Prostate gland (tissue), 2 donors: ENCODE measurements around the gene PAX8.

ENCODE experiments used
- CTCF ChIP-seq, 4 experiments: fragments of 200-600 bp in 2 of 4; fragments of 450-650 bp in 2 of 4; sonication (generic) in 2 of 4; IDR thresholded peaks; 1 replicate in 3 of 4; 2 replicates in 1 of 4; pipeline ENCODE4 v1.5.1; 2016 to 2019; ENCODE audit warnings: antibody characterized with exemption in 4 of 4, mild to moderate bottlenecking in 2 of 4, moderate library complexity in 2 of 4
- POLR2A ChIP-seq: fragments of 450-650 bp; IDR thresholded peaks from one replicate; pipeline ENCODE4 v1.6.1; 2016; ENCODE audit warnings: antibody characterized with exemption, mild to moderate bottlenecking

DNA sequence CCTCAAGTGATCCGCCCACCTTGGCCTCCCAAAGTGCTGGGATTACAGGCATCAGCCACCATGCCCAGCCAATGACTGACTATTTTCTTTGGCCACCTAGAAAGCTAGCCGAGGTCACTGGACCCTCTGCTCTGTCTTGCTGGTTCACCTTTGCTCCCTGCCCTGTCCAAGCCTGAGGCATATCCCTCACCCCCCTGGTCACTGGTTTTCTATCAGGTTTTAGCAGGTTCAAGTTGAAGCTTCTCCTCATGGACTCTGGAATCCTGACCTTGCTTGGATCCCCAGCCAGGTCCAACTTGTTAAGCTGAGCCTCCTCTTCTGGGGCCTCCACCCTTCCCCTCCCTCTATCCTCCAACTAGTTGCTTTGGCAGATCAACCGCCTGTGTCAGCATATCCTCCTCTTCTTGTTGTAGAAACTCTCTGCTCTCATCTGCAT is 33.4 kb downstream of the PAX8 start:
- TF ChIP-seq POLR2A (no peak), CTCF (IDR thresholded peaks at IDR 0.05) (no peak)
